Suprapubic skin (tissue), 4 donors: ENCODE measurements around the gene C5AR2. TPM values are rescaled to one million over a fixed set of nuclear protein-coding genes. Genes with fewer than 3 reads are reported as not detected.
A peak's percentile ranks its signal among the peaks of the same experiment; 100 is the strongest.

ENCODE experiments used
- DNase-seq, 2 donors: peaks; one replicate each; pipeline ENCODE4 v3.0.0-alpha.2; 2019; ENCODE audit warnings: low spot score in 2 of 2
- H3K27ac ChIP-seq: fragments of 200-600 bp; sonication (generic); one replicate; pipeline ENCODE4 v1.5.1; 2019
- H3K27me3 ChIP-seq: fragments of 200-600 bp; sonication (generic); one replicate; pipeline ENCODE4 v1.5.1; 2019
- H3K36me3 ChIP-seq: fragments of 200-600 bp; sonication (generic); one replicate; pipeline ENCODE4 v1.5.1; 2019
- H3K4me1 ChIP-seq: fragments of 200-600 bp; sonication (generic); one replicate; pipeline ENCODE4 v1.5.1; 2019
- H3K4me3 ChIP-seq: fragments of 200-600 bp; sonication (generic); one replicate; pipeline ENCODE4 v1.5.1; 2019; ENCODE audit warnings: mild to moderate bottlenecking
- H3K9me3 ChIP-seq: fragments of 200-600 bp; sonication (generic); one replicate; pipeline ENCODE4 v1.5.1; 2019
- CTCF ChIP-seq, 2 donors: fragments of 200-600 bp in 1 of 2; fragments of 450-650 bp in 1 of 2; sonication (generic) in 1 of 2; IDR thresholded peaks; one replicate each; pipeline ENCODE4 v1.5.1; 2016 to 2019; ENCODE audit warnings: antibody characterized with exemption in 2 of 2, mild to moderate bottlenecking in 1 of 2, moderate library complexity in 1 of 2
- EP300 ChIP-seq: sonication (generic); formaldehyde crosslinking; IDR thresholded peaks from one replicate; pipeline ENCODE4 v1.6.1; 2017; ENCODE audit warnings: antibody characterized with exemption
- POLR2A ChIP-seq, 2 donors: fragments of 450-650 bp; IDR thresholded peaks; one replicate each; pipeline ENCODE4 v1.6.1; 2017; ENCODE audit warnings: antibody characterized with exemption in 2 of 2, mild to moderate bottlenecking in 2 of 2, moderate library complexity in 2 of 2
- POLR2AphosphoS5 ChIP-seq, 3 donors: sonication (generic); formaldehyde crosslinking; IDR thresholded peaks; one replicate each; pipeline ENCODE4 v1.6.1; 2017; ENCODE audit warnings: antibody characterized with exemption in 3 of 3
- WGBS: methylation state at CpG from one replicate; pipeline ENCODE4 v1.1.5; 2018; 5-methylcytosine and 5-hydroxymethylcytosine counted together
- total RNA-seq, 4 donors: library from RNA; depleted of rRNA; stranded (reverse); fragments of >200 nt; gene quantifications; one replicate each; pipeline ENCODE4 v1.1.0, GENCODE V29; 2016

Gene C5AR2
- total RNA-seq, 4 donors from 2014 or later, result 0.68 to 3.1 (median 1.5) TPM

- 86% methylated on average over 10 of the region's 10 CpGs for whole genome bisulfite sequencing
Measured at GRCh38 chr19:47302249-47302648, 29.7 kb upstream of the C5AR2 start.

GRCh38 chr19:47303966-47304365 is 28.0 kb upstream of the C5AR2 start:
- no peak for DNase-seq
- peaks cover 7% of the 10 kb centered on the region for H3K4me1 ChIP-seq
- H3K27ac ChIP-seq, result no peak overlapping the region
- H3K4me3 ChIP-seq, result no peak overlapping the region
- no peaks in the 10 kb centered on the region for H3K36me3 ChIP-seq
- no peaks in the 10 kb centered on the region for H3K27me3 ChIP-seq
- no peak for TF ChIP-seq EP300
- TF ChIP-seq POLR2A (IDR thresholded peaks at IDR 0.05), result no peak
- no peak for TF ChIP-seq CTCF (IDR thresholded peaks at IDR 0.05)
- no peak for TF ChIP-seq POLR2AphosphoS5 (IDR thresholded peaks at IDR 0.05)
- 69% methylated on average over 6 of the region's 6 CpGs for WGBS
- no peaks in the 10 kb centered on the region for H3K9me3 ChIP-seq

More at GRCh38 chr19:47302249-47302648, 29.7 kb upstream of the C5AR2 start:
- H3K4me1 ChIP-seq, result peaks cover 7% of the 10 kb centered on the region
- no peaks in the 10 kb centered on the region for H3K36me3 ChIP-seq
- no peak for DNase-seq
- no peak overlapping the region for H3K4me3 ChIP-seq
- H3K27ac ChIP-seq, result no peak overlapping the region
- TF ChIP-seq POLR2AphosphoS5 (IDR thresholded peaks at IDR 0.05), result no peak
- TF ChIP-seq CTCF (IDR thresholded peaks at IDR 0.05), result no peak
- TF ChIP-seq EP300, result no peak
- no peak for TF ChIP-seq POLR2A (IDR thresholded peaks at IDR 0.05)
- no peaks in the 10 kb centered on the region for H3K27me3 ChIP-seq
- no peaks in the 10 kb centered on the region for H3K9me3 ChIP-seq

- peak; percentile 91 for DNase-seq
- 5% methylated on average over 14 of the region's 14 CpGs for WGBS
Measured at GRCh38 chr19:47305309-47305751, 26.6 kb upstream of the C5AR2 start.

GRCh38 chr19:47306303-47306702 is 25.7 kb upstream of the C5AR2 start:
- no peaks in the 10 kb centered on the region for H3K36me3 ChIP-seq
- no peak for DNase-seq
- TF ChIP-seq EP300 (no peak), POLR2AphosphoS5 (IDR thresholded peaks at IDR 0.05) (no peak), POLR2A (IDR thresholded peaks at IDR 0.05) (no peak), CTCF (IDR thresholded peaks at IDR 0.05) (no peak)
- no peaks in the 10 kb centered on the region for H3K9me3 ChIP-seq
- H3K4me3 ChIP-seq, result no peak overlapping the region
- H3K27ac ChIP-seq, result no peak overlapping the region
- H3K27me3 ChIP-seq, result peaks cover 9% of the 10 kb centered on the region
- H3K4me1 ChIP-seq, result peaks cover 11% of the 10 kb centered on the region
- WGBS, result 88% methylated on average over 3 of the region's 3 CpGs

More at GRCh38 chr19:47305309-47305751, 26.6 kb upstream of the C5AR2 start:
- H3K27ac ChIP-seq, result no peak overlapping the region
- H3K36me3 ChIP-seq, result no peaks in the 10 kb centered on the region
- no peaks in the 10 kb centered on the region for H3K9me3 ChIP-seq
- peaks cover 2% of the 10 kb centered on the region for H3K27me3 ChIP-seq
- H3K4me3 ChIP-seq, result no peak overlapping the region
- TF ChIP-seq POLR2AphosphoS5 (IDR thresholded peaks at IDR 0.05), result peak in 2 of 3 donors; percentile 53 to 83
- TF ChIP-seq CTCF (IDR thresholded peaks at IDR 0.05), result peak; percentile 73 to 94
- no peak for TF ChIP-seq POLR2A (IDR thresholded peaks at IDR 0.05)
- no peak for TF ChIP-seq EP300
- H3K4me1 ChIP-seq, result peaks cover 7% of the 10 kb centered on the region

- WGBS, result 42% methylated on average over 8 of the region's 8 CpGs
- no peak for TF ChIP-seq POLR2A (IDR thresholded peaks at IDR 0.05)
- no peak for TF ChIP-seq EP300
- DNase-seq, result no peak
Measured at GRCh38 chr19:47309038-47309437, 22.9 kb upstream of the C5AR2 start.

GRCh38 chr19:47309608-47310007 is 22.4 kb upstream of the C5AR2 start, which contains the start of gene C5AR1:
Gene C5AR1 (plus strand): TSS chr19:47309861. CDS start chr19:47309896, 35 bp downstream.
- no peaks in the 10 kb centered on the region for H3K9me3 ChIP-seq
- H3K4me3 ChIP-seq, result peak within 1 kb of the TSS; percentile 12
- 44% methylated on average over 12 of the region's 12 CpGs for WGBS
- no peaks in the 10 kb centered on the region for H3K36me3 ChIP-seq
- DNase-seq, result no peak
- TF ChIP-seq CTCF (IDR thresholded peaks at IDR 0.05) (no peak), POLR2A (IDR thresholded peaks at IDR 0.05) (no peak), EP300 (no peak), POLR2AphosphoS5 (IDR thresholded peaks at IDR 0.05) (no peak)
- peaks cover 13% of the 10 kb centered on the region for H3K27me3 ChIP-seq
- no peak within 1 kb of the TSS for H3K27ac ChIP-seq
- peaks cover 11% of the 10 kb centered on the region for H3K4me1 ChIP-seq

More at GRCh38 chr19:47309038-47309437, 22.9 kb upstream of the C5AR2 start:
- Histone ChIP-seq H3K27me3 (peaks cover 13% of the 10 kb centered on the region), H3K9me3 (no peaks in the 10 kb centered on the region), H3K27ac (no peak overlapping the region), H3K36me3 (no peaks in the 10 kb centered on the region), H3K4me3 (no peak overlapping the region), H3K4me1 (peaks cover 11% of the 10 kb centered on the region)
